RWPE2 (cell line): Measurements from ENCODE around the gene SMIM38.

Experiments
- ATAC-seq: fragments of 200-7000 bp; cut with Tn5 transposase; 3 replicates; pipeline ENCODE4 v1.9.1; 2021; ENCODE audit warnings: low read depth
- DNase-seq: peaks from one replicate; pipeline ENCODE4 v3.0.0-alpha.2; 2020; ENCODE audit warnings: low spot score
- H3K27ac ChIP-seq: fragments of 450-650 bp; 2 replicates; pipeline ENCODE4 v1.5.1; 2017; ENCODE audit warnings: mild to moderate bottlenecking; ENCODE audit not compliant: poor library complexity, severe bottlenecking
- H3K27me3 ChIP-seq: fragments of 250-450 bp; sonication (Bioruptor Pico); 2 replicates; pipeline ENCODE4 v1.5.1; 2021; ENCODE audit warnings: mild to moderate bottlenecking, moderate library complexity; ENCODE audit not compliant: insufficient read depth, poor library complexity, severe bottlenecking
- H3K36me3 ChIP-seq: fragments of 250-450 bp; sonication (Bioruptor Pico); 2 replicates; pipeline ENCODE4 v1.5.1; 2020; ENCODE audit warnings: low read depth, mild to moderate bottlenecking, moderate library complexity
- H3K4me1 ChIP-seq: fragments of 250-450 bp; sonication (Bioruptor Pico); 2 replicates; pipeline ENCODE4 v1.5.1; 2021; ENCODE audit warnings: mild to moderate bottlenecking, moderate library complexity; ENCODE audit not compliant: insufficient read depth, poor library complexity, severe bottlenecking
- H3K4me3 ChIP-seq: fragments of 250-450 bp; sonication (Bioruptor Pico); 2 replicates; pipeline ENCODE4 v1.5.1; 2021; ENCODE audit warnings: mild to moderate bottlenecking, moderate library complexity; ENCODE audit not compliant: severe bottlenecking
- H3K9me3 ChIP-seq: fragments of 250-450 bp; sonication (Bioruptor Pico); 2 replicates; pipeline ENCODE4 v1.5.1; 2021; ENCODE audit warnings: mild to moderate bottlenecking, moderate library complexity; ENCODE audit not compliant: severe bottlenecking
- TF ChIP-seq, protein P1 (sequence below): fragments of 450-650 bp; IDR thresholded peaks from one replicate; pipeline ENCODE4 v1.5.1; 2017; ENCODE audit warnings: mild to moderate bottlenecking, moderate library complexity; ENCODE audit not compliant: poor library complexity, severe bottlenecking

The SMIM38 gene

DNA sequence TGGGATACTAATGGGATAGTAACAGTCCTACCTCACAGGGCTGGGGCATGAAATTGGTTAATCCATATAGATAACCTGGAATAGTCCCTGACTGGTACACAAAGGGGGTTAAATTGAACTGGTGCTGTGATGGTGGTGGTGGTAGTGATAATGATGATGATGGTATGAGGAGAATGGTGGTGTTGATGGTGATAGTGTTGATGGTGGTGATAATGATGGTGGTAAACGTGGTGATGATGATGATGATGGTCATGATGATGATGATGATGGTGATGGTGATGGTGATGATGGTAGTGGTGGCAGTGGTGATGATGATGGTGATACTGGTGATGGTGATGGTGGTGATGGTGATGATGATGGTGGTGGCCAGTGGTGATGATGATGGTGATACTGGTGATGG is 38.7 kb downstream of the SMIM38 start:
- Histone ChIP-seq H3K4me3 (no peak overlapping the region), H3K4me1 (no peaks in the 10 kb centered on the region), H3K27me3 (no peaks in the 10 kb centered on the region), H3K27ac (no peak overlapping the region), H3K36me3 (no peaks in the 10 kb centered on the region), H3K9me3 (no peaks in the 10 kb centered on the region)
- ATAC-seq (no peak), DNase-seq (no peak)
- TF ChIP-seq, protein P1, sequence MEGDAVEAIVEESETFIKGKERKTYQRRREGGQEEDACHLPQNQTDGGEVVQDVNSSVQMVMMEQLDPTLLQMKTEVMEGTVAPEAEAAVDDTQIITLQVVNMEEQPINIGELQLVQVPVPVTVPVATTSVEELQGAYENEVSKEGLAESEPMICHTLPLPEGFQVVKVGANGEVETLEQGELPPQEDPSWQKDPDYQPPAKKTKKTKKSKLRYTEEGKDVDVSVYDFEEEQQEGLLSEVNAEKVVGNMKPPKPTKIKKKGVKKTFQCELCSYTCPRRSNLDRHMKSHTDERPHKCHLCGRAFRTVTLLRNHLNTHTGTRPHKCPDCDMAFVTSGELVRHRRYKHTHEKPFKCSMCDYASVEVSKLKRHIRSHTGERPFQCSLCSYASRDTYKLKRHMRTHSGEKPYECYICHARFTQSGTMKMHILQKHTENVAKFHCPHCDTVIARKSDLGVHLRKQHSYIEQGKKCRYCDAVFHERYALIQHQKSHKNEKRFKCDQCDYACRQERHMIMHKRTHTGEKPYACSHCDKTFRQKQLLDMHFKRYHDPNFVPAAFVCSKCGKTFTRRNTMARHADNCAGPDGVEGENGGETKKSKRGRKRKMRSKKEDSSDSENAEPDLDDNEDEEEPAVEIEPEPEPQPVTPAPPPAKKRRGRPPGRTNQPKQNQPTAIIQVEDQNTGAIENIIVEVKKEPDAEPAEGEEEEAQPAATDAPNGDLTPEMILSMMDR: no peak

- Histone ChIP-seq H3K9me3 (no peaks in the 10 kb centered on the region), H3K4me3 (no peak overlapping the region), H3K27me3 (no peaks in the 10 kb centered on the region), H3K36me3 (no peaks in the 10 kb centered on the region), H3K27ac (no peak overlapping the region), H3K4me1 (no peaks in the 10 kb centered on the region)
- DNase-seq: no peak
- no peak for ATAC-seq
- TF ChIP-seq, protein P1: no peak
These were observed 39.2 kb downstream of the SMIM38 start for GRCh38 chr11:69194956-69195355.

- Histone ChIP-seq H3K27me3 (no peaks in the 10 kb centered on the region), H3K4me3 (no peak overlapping the region), H3K36me3 (no peaks in the 10 kb centered on the region), H3K9me3 (no peaks in the 10 kb centered on the region), H3K27ac (no peak overlapping the region), H3K4me1 (no peaks in the 10 kb centered on the region)
- ATAC-seq (no peak), DNase-seq (no peak)
- TF ChIP-seq, protein P1: no peak
These were observed 40.4 kb downstream of the SMIM38 start for GRCh38 chr11:69195824-69196782.

GRCh38 chr11:69196783-69197169 is 41.0 kb downstream of the SMIM38 start:
- TF ChIP-seq, protein P1: no peak
- DNase-seq (no peak), ATAC-seq (no peak)
- no peaks in the 10 kb centered on the region for H3K36me3 ChIP-seq
- H3K4me3 ChIP-seq: no peak overlapping the region
- H3K27ac ChIP-seq: no peak overlapping the region
- no peaks in the 10 kb centered on the region for H3K4me1 ChIP-seq
- H3K9me3 ChIP-seq: no peaks in the 10 kb centered on the region
- H3K27me3 ChIP-seq: no peaks in the 10 kb centered on the region
